ENCODE results near the gene GARIN3. TPM values are rescaled to one million over a fixed set of nuclear protein-coding genes. Genes with fewer than 3 reads are reported as not detected.
A peak's percentile ranks its signal among the peaks of the same experiment; 100 is the strongest.

The GARIN3 gene
- total RNA-seq, 2 experiments from 2014 or later: not detected

DNA sequence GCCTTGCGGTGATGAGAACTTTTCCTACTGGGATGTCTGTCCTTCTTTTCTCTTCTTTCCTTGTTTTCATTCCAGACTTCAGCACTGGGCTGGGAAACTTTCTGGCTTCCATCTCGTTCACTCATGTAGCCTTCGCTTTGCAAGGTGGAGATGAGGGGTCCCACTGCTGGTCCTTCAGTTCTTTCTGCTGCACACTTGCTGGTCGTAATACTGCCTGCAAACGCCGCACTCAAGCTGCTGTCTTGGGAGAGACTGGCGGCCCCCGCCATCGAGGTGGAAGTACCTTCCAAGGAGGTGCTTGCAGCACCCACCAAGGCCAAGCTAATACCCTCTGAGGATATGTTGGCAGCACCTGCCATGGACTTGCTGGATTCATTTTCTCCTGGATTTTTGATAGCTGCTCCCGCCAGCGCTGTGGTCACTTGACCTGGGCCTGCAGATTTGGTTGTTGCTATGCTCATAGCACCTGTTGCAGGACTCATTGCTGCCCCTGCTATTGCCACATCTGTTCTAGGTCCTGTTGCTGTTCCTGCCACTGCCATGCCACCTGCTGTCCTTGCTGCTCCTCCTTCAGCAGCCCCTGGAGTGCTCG, 3.0 kb downstream of the GARIN3 start:
- Histone ChIP-seq H3K36me3 (ENCODE audit: insufficient read depth, low read length) (no peaks in the 10 kb centered on the region), H3K4me3 (ENCODE audit: low read length) (no peak overlapping the region), H3K4me1 (ENCODE audit: insufficient read depth, low read length) (peaks cover 53% of the 10 kb centered on the region), H3K9me3 (ENCODE audit: control insufficient read depth in 1 of 2, insufficient read depth in 1 of 2, low read length in 2 of 2) (no peaks in the 10 kb centered on the region), H3K27me3 (ENCODE audit: control insufficient read depth in 1 of 2, insufficient read depth in 2 of 2, low read length in 2 of 2) (no peaks in the 10 kb centered on the region), H3K27ac (ENCODE audit: low read depth in 1 of 2, low read length in 2 of 2) (no peak overlapping the region)
- Mint-ChIP-seq H3K36me3 (ENCODE audit: low read depth) (no peaks in the 10 kb centered on the region), H3K9me3 (no peaks in the 10 kb centered on the region), H3K27ac (no peak overlapping the region), H3K4me3 (no peak overlapping the region), H3K4me1 (ENCODE audit: low read depth) (peaks cover 64% of the 10 kb centered on the region), H3K27me3 (no peaks in the 10 kb centered on the region)
- DNase-seq (no peak), ATAC-seq (ENCODE audit: poor library complexity) (no peak)
- ChIA-PET POLR2A (interaction anchor here (0.7 to 3.1 kb wide), 4 partner anchors 9 to 54 kb away, joined by 3 to 14 read pairs (median 4); partner anchors contain the start of gene ITK), CTCF (no interaction called here)
- intact Hi-C loops (cut with DNase I, micrococcal nuclease): no loop called here
- TF ChIP-seq, protein P1, sequence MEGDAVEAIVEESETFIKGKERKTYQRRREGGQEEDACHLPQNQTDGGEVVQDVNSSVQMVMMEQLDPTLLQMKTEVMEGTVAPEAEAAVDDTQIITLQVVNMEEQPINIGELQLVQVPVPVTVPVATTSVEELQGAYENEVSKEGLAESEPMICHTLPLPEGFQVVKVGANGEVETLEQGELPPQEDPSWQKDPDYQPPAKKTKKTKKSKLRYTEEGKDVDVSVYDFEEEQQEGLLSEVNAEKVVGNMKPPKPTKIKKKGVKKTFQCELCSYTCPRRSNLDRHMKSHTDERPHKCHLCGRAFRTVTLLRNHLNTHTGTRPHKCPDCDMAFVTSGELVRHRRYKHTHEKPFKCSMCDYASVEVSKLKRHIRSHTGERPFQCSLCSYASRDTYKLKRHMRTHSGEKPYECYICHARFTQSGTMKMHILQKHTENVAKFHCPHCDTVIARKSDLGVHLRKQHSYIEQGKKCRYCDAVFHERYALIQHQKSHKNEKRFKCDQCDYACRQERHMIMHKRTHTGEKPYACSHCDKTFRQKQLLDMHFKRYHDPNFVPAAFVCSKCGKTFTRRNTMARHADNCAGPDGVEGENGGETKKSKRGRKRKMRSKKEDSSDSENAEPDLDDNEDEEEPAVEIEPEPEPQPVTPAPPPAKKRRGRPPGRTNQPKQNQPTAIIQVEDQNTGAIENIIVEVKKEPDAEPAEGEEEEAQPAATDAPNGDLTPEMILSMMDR (IDR thresholded peaks at IDR 0.05): no peak

DNA sequence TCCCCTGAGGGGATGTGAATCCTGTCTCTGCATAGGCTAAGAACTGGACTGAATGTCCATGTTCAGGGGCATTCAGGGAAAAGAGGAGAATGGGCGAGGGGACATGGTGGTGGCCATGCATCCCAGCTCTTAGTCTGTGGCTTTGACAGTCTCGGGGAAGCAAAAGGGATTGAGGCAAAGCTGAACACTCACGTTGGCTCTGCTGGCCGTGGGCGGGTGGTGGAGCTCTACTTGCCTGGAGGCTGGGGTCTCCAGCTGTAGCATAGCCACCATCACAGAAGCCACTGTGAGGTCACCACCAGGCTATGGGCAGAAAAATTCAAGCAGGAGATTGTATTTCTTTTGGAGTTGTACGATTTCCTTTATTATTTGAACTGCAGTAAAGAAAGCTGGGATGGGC, 4.1 kb downstream of the GARIN3 start:
- ATAC-seq (ENCODE audit: poor library complexity): no peak
- Mint-ChIP-seq H3K36me3 (ENCODE audit: low read depth) (no peaks in the 10 kb centered on the region), H3K27me3 (no peaks in the 10 kb centered on the region), H3K27ac (no peak overlapping the region), H3K4me1 (ENCODE audit: low read depth) (peaks cover 61% of the 10 kb centered on the region), H3K4me3 (no peak overlapping the region), H3K9me3 (no peaks in the 10 kb centered on the region)
- ChIA-PET POLR2A (interaction anchor here (1.7 to 3.1 kb wide), 4 partner anchors 10 to 19 kb away, joined by 4 to 14 read pairs (median 6); partner anchors contain the start of gene ITK), CTCF (interaction anchor here (1.1 kb wide), 1 partner anchor 10 kb away, joined by 3 read pairs; no protein-coding TSS in a partner anchor)
- no peaks in the 10 kb centered on the region for H3K27me3 ChIP-seq (ENCODE audit: control insufficient read depth in 1 of 2, insufficient read depth in 2 of 2, low read length in 2 of 2)
- H3K4me1 ChIP-seq (ENCODE audit: insufficient read depth, low read length): peaks cover 50% of the 10 kb centered on the region
- H3K27ac ChIP-seq (ENCODE audit: low read depth in 1 of 2, low read length in 2 of 2): no peak overlapping the region
- no peaks in the 10 kb centered on the region for H3K9me3 ChIP-seq (ENCODE audit: control insufficient read depth in 1 of 2, insufficient read depth in 1 of 2, low read length in 2 of 2)
- DNase-seq: no peak
- intact Hi-C loops (cut with DNase I, micrococcal nuclease): no loop called here
- H3K4me3 ChIP-seq (ENCODE audit: low read length): no peak overlapping the region
- H3K36me3 ChIP-seq (ENCODE audit: insufficient read depth, low read length): no peaks in the 10 kb centered on the region
- TF ChIP-seq, protein P1 (IDR thresholded peaks at IDR 0.05): no peak

DNA sequence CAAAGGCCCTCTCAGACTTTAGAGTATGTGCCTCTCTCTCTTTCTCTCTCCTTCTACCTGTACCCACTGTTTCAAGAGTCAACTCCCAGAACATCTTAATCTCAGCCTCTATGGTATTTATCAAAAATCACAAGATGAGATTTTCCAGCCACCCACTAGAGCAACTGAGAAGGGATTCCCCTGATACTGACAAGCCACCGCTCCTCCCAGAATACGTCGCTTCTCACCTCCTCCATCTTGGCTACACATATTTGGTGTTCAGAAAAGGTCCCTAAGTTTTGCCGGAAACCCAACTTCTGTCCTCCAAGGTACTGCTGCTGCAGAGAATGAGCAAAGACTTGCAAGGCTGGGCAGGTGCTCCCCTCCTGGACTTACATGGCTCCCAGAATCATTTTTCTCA, 6.1 kb downstream of the GARIN3 start:
- Histone ChIP-seq H3K4me3 (ENCODE audit: low read length) (no peak overlapping the region), H3K9me3 (ENCODE audit: control insufficient read depth in 1 of 2, insufficient read depth in 1 of 2, low read length in 2 of 2) (no peaks in the 10 kb centered on the region), H3K27ac (ENCODE audit: low read depth in 1 of 2, low read length in 2 of 2) (peak overlapping the region; percentile 79 to 93), H3K27me3 (ENCODE audit: control insufficient read depth in 1 of 2, insufficient read depth in 2 of 2, low read length in 2 of 2) (no peaks in the 10 kb centered on the region), H3K36me3 (ENCODE audit: insufficient read depth, low read length) (no peaks in the 10 kb centered on the region), H3K4me1 (ENCODE audit: insufficient read depth, low read length) (peaks cover 36% of the 10 kb centered on the region)
- peak overlapping the region; percentile 80 for H3K4me3 Mint-ChIP-seq
- H3K4me1 Mint-ChIP-seq (ENCODE audit: low read depth): peaks cover 62% of the 10 kb centered on the region
- H3K9me3 Mint-ChIP-seq: no peaks in the 10 kb centered on the region
- peak; percentile 49 for ATAC-seq (ENCODE audit: poor library complexity)
- H3K27me3 Mint-ChIP-seq: no peaks in the 10 kb centered on the region
- POLR2A ChIA-PET: interaction anchor here (0.6 kb wide), 1 partner anchor 12 kb away, joined by 5 read pairs; no protein-coding TSS in a partner anchor
- H3K36me3 Mint-ChIP-seq (ENCODE audit: low read depth): no peaks in the 10 kb centered on the region
- TF ChIP-seq, protein P1 (IDR thresholded peaks at IDR 0.05): no peak
- CTCF ChIA-PET: interaction anchor here (0.7 to 1.0 kb wide), 3 partner anchors 11 to 36 kb away, joined by 3 to 4 read pairs (median 4); no protein-coding TSS in a partner anchor
- peak overlapping the region; percentile 65 for H3K27ac Mint-ChIP-seq
- DNase-seq: peak in 4 of 14 experiments; percentile 24 to 87 (median 83)
- intact Hi-C loops (cut with DNase I, micrococcal nuclease): no loop called here

All from CD4-positive, alpha-beta T cell (primary cell).